Measurements from ENCODE around the gene MPC1.

DNA sequence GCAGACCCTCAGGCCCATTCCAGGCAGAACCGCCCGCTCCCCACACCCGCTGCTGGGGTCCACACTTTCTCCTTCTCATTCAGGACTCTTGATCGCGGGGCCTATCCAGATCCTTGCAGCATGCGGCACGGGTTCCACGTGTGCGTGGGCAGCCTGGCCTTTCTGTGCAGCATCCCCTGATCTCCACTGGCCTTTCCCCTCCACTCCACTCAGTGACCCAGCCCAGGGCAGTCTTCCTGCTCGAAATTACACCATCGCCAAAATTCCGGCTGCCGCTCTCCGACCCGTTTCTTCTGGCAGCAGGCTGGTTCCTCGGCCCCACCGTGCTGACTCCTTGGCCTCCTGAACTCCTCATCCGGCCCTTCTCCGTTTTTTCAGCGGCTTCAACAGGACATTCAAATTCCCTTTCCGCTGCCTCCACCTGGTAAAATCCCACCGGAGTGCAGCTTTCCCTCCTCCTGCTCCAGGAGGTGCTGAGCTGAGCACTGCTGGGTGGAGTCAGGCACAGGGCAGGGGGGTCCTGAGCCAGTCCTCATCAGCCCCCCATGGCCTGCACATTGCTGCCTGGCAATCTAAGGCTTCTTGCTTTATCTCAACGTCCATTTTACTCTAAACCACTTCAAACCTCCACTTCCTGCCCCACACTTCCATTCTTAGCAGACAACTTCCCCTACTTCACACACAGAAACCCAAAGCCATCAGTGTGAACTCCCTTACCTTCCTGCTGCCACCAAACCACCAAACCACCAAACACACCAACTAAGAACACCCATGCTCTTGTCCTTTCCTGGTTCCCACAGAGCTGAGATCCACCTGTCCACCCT lies 49.4 kb downstream of the MPC1 start:
- TF ChIP-seq, protein P1, sequence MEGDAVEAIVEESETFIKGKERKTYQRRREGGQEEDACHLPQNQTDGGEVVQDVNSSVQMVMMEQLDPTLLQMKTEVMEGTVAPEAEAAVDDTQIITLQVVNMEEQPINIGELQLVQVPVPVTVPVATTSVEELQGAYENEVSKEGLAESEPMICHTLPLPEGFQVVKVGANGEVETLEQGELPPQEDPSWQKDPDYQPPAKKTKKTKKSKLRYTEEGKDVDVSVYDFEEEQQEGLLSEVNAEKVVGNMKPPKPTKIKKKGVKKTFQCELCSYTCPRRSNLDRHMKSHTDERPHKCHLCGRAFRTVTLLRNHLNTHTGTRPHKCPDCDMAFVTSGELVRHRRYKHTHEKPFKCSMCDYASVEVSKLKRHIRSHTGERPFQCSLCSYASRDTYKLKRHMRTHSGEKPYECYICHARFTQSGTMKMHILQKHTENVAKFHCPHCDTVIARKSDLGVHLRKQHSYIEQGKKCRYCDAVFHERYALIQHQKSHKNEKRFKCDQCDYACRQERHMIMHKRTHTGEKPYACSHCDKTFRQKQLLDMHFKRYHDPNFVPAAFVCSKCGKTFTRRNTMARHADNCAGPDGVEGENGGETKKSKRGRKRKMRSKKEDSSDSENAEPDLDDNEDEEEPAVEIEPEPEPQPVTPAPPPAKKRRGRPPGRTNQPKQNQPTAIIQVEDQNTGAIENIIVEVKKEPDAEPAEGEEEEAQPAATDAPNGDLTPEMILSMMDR (conservative IDR thresholded peaks at IDR 0.05; ENCODE audit: low read depth in 2 of 2) = no peak
- TF ChIP-seq EZH2 (IDR thresholded peaks at IDR 0.05; ENCODE audit: low read depth, unreplicated experiment) (no peak), POLR2AphosphoS5 (IDR thresholded peaks at IDR 0.05; ENCODE audit: low read depth) (no peak), EZH2phosphoT487 (IDR thresholded peaks at IDR 0.05; ENCODE audit: unreplicated experiment) (no peak), CREB1 (CRISPR knock-in tag; IDR thresholded peaks at IDR 0.05; ENCODE audit: low read depth) (no peak)
- TF ChIP-seq, protein P2, sequence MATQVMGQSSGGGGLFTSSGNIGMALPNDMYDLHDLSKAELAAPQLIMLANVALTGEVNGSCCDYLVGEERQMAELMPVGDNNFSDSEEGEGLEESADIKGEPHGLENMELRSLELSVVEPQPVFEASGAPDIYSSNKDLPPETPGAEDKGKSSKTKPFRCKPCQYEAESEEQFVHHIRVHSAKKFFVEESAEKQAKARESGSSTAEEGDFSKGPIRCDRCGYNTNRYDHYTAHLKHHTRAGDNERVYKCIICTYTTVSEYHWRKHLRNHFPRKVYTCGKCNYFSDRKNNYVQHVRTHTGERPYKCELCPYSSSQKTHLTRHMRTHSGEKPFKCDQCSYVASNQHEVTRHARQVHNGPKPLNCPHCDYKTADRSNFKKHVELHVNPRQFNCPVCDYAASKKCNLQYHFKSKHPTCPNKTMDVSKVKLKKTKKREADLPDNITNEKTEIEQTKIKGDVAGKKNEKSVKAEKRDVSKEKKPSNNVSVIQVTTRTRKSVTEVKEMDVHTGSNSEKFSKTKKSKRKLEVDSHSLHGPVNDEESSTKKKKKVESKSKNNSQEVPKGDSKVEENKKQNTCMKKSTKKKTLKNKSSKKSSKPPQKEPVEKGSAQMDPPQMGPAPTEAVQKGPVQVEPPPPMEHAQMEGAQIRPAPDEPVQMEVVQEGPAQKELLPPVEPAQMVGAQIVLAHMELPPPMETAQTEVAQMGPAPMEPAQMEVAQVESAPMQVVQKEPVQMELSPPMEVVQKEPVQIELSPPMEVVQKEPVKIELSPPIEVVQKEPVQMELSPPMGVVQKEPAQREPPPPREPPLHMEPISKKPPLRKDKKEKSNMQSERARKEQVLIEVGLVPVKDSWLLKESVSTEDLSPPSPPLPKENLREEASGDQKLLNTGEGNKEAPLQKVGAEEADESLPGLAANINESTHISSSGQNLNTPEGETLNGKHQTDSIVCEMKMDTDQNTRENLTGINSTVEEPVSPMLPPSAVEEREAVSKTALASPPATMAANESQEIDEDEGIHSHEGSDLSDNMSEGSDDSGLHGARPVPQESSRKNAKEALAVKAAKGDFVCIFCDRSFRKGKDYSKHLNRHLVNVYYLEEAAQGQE (IDR thresholded peaks at IDR 0.05; ENCODE audit: unreplicated experiment) = no peak

Measured in GM23338 (cell line).